ENCODE data around the gene CUL1. TPM values are rescaled to one million over a fixed set of nuclear protein-coding genes. Genes with fewer than 3 reads are reported as not detected.

CUL1 gene
- total RNA-seq (2022; extraction: Qiagen RNA extraction) = 52.3 to 57.1 TPM (median 54.3 TPM) in 5 replicates

DNA sequence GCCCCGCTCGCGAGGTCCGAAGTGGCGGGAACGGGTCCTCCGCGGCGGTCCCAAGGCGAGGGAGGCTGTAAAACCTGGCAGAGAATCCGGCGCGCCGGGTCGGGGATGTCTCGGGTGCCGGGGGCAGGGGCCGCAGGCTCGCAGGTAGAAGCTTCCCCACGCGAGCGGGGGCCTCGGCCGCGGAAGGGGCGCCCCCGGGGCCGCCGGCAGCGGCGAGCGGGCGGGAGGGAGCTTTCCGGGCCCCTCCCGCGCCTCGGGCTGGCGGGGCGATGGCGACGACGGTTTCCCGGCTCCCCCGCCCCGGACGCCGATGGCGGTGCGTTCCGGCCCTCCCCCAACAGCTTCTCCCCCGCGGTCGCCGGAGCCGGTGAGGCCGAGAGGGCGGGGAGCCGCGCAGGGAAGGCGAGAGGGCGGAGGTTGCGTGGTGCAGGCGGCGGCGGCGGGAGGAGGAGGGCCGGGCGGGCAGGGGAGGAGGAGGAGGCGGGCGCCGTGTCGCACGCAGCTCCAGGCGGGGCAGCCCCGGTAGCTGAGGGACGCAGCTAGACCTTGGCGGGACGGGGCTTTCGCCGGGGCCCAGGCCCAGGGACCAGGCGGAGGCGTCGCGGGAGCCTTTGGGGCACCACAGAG lies at the start of gene CUL1:
TSS of gene CUL1 (plus strand) at position 507 of the 627 bp plus-strand sequence. CDS start 31,220 bp downstream, outside the sequence.

Other genes with a start within 250 kb of the CUL1 start
- gene C7orf33, start 108.1 kb upstream of the CUL1 start, total RNA-seq (2022; extraction: Qiagen RNA extraction) = not detected in 5 replicates
- 20.3 to 24.1 TPM (median 21.8 TPM) in 5 replicates for gene EZH2, start 185.4 kb downstream of the CUL1 start, total RNA-seq (2022; extraction: Qiagen RNA extraction)

Measured in A549 treated with Mapracorat at 1 μM for 4 hours (cell line).